PC-9 (cell line): Measurements from ENCODE around the gene ANAPC16.
"Not testable (repeated sequence)": the region's sequence is repeated elsewhere in the genome, so short reads cannot be mapped to it uniquely, and the experiment has no call there.

Experiments used
- CTCF ChIP-seq: fragments of 200-600 bp; sonication (generic); conservative IDR thresholded peaks from 2 replicates; pipeline ENCODE4 v1.6.1; 2017; ENCODE audit warnings: mixed run types, antibody characterized with exemption, mild to moderate bottlenecking, moderate library complexity
- EZH2 ChIP-seq: fragments of 200-600 bp; sonication (generic); IDR thresholded peaks from 2 replicates; pipeline ENCODE4 v1.8.0; 2017; ENCODE audit warnings: antibody characterized with exemption, low read depth

- not testable (repeated sequence) for TF ChIP-seq CTCF, EZH2
Measured at GRCh38 chr10:72268475-72269200, 52.8 kb downstream of the ANAPC16 start.
